Measurements from ENCODE around the gene IFT20. TPM values are rescaled to one million over a fixed set of nuclear protein-coding genes. Genes with fewer than 3 reads are reported as not detected.

The IFT20 gene
- total RNA-seq, 4 donors from 2014 or later = 7.2 to 46.0 (median 32.4) TPM

GRCh38 chr17:28290703-28291102, 44.6 kb downstream of the IFT20 start:
- no peaks in the 10 kb centered on the region for H3K9me3 ChIP-seq
- H3K27me3 ChIP-seq = peaks cover 6% of the 10 kb centered on the region
- intact Hi-C loops (cut with DNase I; ENCODE audit: low total_unique reads) (no loop called here), in situ Hi-C loops (cut with MboI; ENCODE audit: low pct_ligation_motif_present in 1 of 4, low pct_unique_long_range_greater_than_20kb in 1 of 4, low sequenced_read_pairs in 3 of 4) (no loop called here)
- no peak overlapping the region for H3K4me3 ChIP-seq
- H3K36me3 ChIP-seq = no peaks in the 10 kb centered on the region
- no peaks in the 10 kb centered on the region for H3K4me1 ChIP-seq
- 71 to 84% methylated on average over 1 to 2 of the region's 2 CpGs for WGBS, 2 donors (ENCODE audit: low coverage in 1 of 2)
- TF ChIP-seq POLR2A (IDR thresholded peaks at IDR 0.05) (no peak), CTCF (IDR thresholded peaks at IDR 0.05) (no peak), POLR2AphosphoS5 (IDR thresholded peaks at IDR 0.05) (no peak), EP300 (IDR thresholded peaks at IDR 0.05; ENCODE audit: low read depth) (no peak)
- no peak overlapping the region for H3K27ac ChIP-seq
- DNase-seq = no peak

GRCh38 chr17:28285965-28286364, 49.3 kb downstream of the IFT20 start:
- 50 to 82% methylated on average over 2 of the region's 2 CpGs for WGBS, 2 donors (ENCODE audit: low coverage in 1 of 2)

DNA sequence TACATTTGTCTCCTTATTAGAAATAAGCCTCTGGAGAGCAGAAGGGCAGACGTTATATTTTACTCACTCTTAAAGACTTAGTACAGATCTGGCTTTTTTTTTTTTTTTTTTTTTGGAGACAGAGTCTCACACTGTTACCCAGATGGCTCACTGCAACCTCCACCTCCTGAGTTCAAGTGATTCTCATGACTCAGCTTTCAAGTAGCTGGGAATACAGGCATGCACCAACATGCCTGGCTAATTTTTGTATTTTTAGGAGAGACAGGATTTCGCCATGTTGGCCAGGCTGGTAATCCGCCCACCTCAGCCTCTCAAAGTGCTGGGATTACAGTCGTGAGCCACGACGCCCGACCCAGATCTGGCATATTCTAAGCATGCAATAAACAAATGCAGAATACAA, 52.7 kb downstream of the IFT20 start:
- peaks cover 0 to 2% (median 0%) of the 10 kb centered on the region in 4 donors for H3K4me1 ChIP-seq
- in situ Hi-C loops (cut with MboI; ENCODE audit: low pct_ligation_motif_present in 1 of 4, low pct_unique_long_range_greater_than_20kb in 1 of 4, low sequenced_read_pairs in 3 of 4) = no loop called here

More at GRCh38 chr17:28285965-28286364, 49.3 kb downstream of the IFT20 start:
- Histone ChIP-seq H3K27me3 (no peaks in the 10 kb centered on the region), H3K4me3 (no peak overlapping the region), H3K27ac (no peak overlapping the region), H3K9me3 (no peaks in the 10 kb centered on the region), H3K36me3 (no peaks in the 10 kb centered on the region), H3K4me1 (no peaks in the 10 kb centered on the region)
- intact Hi-C loops (cut with DNase I; ENCODE audit: low total_unique reads) (no loop called here), in situ Hi-C loops (cut with MboI; ENCODE audit: low pct_ligation_motif_present in 1 of 4, low pct_unique_long_range_greater_than_20kb in 1 of 4, low sequenced_read_pairs in 3 of 4) (no loop called here)
- no peak for DNase-seq
- TF ChIP-seq EP300 (IDR thresholded peaks at IDR 0.05; ENCODE audit: low read depth) (no peak), CTCF (IDR thresholded peaks at IDR 0.05) (no peak), POLR2A (IDR thresholded peaks at IDR 0.05) (no peak), POLR2AphosphoS5 (IDR thresholded peaks at IDR 0.05) (no peak)

DNA sequence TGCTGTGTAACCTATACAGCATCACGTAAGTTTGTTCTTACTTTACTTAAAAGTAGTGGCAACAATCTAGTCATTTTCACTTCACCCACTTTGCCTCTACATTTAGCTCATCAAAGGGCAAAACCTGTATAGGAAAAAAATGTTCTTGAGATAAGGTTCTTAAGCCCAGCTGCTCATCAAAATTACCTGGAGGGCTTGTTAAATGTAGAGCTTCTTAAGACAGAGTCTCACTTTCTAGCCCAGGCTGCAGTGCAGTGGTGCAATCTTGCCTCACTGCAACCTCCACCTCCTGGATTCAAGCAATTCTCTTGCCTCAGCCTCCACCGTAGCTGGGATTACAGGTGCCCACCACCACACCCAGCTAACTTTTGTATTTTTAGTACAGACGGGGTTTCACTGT, 54.4 kb downstream of the IFT20 start:
- TF ChIP-seq CTCF (IDR thresholded peaks at IDR 0.05) (no peak), POLR2A (IDR thresholded peaks at IDR 0.05) (no peak), EP300 (IDR thresholded peaks at IDR 0.05; ENCODE audit: low read depth) (no peak), POLR2AphosphoS5 (IDR thresholded peaks at IDR 0.05) (no peak)
- in situ Hi-C loops (cut with MboI; ENCODE audit: low pct_ligation_motif_present in 1 of 4, low pct_unique_long_range_greater_than_20kb in 1 of 4, low sequenced_read_pairs in 3 of 4) = no loop called here

More for the DNA sequence above, 52.7 kb downstream of the IFT20 start:
- intact Hi-C loops (cut with DNase I; ENCODE audit: low total_unique reads) = no loop called here
- Histone ChIP-seq H3K27me3 (no peaks in the 10 kb centered on the region), H3K36me3 (no peaks in the 10 kb centered on the region), H3K9me3 (no peaks in the 10 kb centered on the region), H3K4me3 (no peak overlapping the region), H3K27ac (no peak overlapping the region)
- 58 to 71% methylated on average over 7 of the region's 7 CpGs for WGBS, 2 donors (ENCODE audit: low coverage in 1 of 2)
- no peak for DNase-seq
- TF ChIP-seq POLR2A (IDR thresholded peaks at IDR 0.05) (no peak), EP300 (IDR thresholded peaks at IDR 0.05; ENCODE audit: low read depth) (no peak), POLR2AphosphoS5 (IDR thresholded peaks at IDR 0.05) (no peak), CTCF (IDR thresholded peaks at IDR 0.05) (no peak)

More for the DNA sequence above, 54.4 kb downstream of the IFT20 start:
- no peaks in the 10 kb centered on the region for H3K9me3 ChIP-seq
- intact Hi-C loops (cut with DNase I; ENCODE audit: low total_unique reads) = no loop called here
- no peak for DNase-seq
- H3K4me1 ChIP-seq = peaks cover 0 to 2% (median 0%) of the 10 kb centered on the region in 4 donors
- no peak overlapping the region for H3K4me3 ChIP-seq
- H3K27me3 ChIP-seq = peaks cover 8% of the 10 kb centered on the region
- H3K36me3 ChIP-seq = no peaks in the 10 kb centered on the region
- 75 to 81% methylated on average over 2 to 3 of the region's 3 CpGs for WGBS, 2 donors (ENCODE audit: low coverage in 1 of 2)
- H3K27ac ChIP-seq = no peak overlapping the region
